Left colon (tissue), 2 donors: Measurements from ENCODE around the gene NOX5. TPM values are rescaled to one million over a fixed set of nuclear protein-coding genes. Genes with fewer than 3 reads are reported as not detected.

Experiments
- total RNA-seq, 2 donors: library from RNA; stranded (reverse); fragmentation: NEBNext Ultra II Directional; extraction: Animal tissue kit (Norgen Biotek cat#: 25700); gene quantifications; one replicate each; pipeline ENCODE4 v1.2.1, GENCODE V29; 2021
- donor health status: DM: no; HTN: no; CAD: no.
- donor health status: DM: yes; HTN: yes; CAD: no.

Gene NOX5
- total RNA-seq, 2 donors from 2014 or later: 0.11 to 0.12 TPM

Other genes starting within 250 kb of the NOX5 start
- gene ANP32A, start 193.8 kb upstream of the NOX5 start, total RNA-seq: 100 to 1,000 TPM in 1 of 2 donors, 10 to 100 TPM in 1; 91.9 to 122 TPM
- gene SPESP1, start 84.2 kb upstream of the NOX5 start, total RNA-seq: 1 to 10 TPM in 1 of 2 donors, under 1 TPM in 1; 0.70 to 4.8 TPM
- gene GLCE, start 145.9 kb downstream of the NOX5 start, total RNA-seq: 10 to 100 TPM; 34.0 to 37.7 TPM